Kidney (tissue), 14 donors: ENCODE measurements around the gene SMARCE1. TPM values are rescaled to one million over a fixed set of nuclear protein-coding genes. Genes with fewer than 3 reads are reported as not detected.

Experiments
- DNase-seq, 5 donors: peaks; one replicate each; pipeline ENCODE4 v3.0.0-alpha.2; 2013 to 2020
- FAIRE-seq: peaks from 2 replicates; lab custom pipeline; 2012; peaks lifted over from hg19 to GRCh38; lab: Jason Lieb, UNC
- H3K27ac ChIP-seq, 2 donors: one replicate each; pipeline ENCODE4 v1.7.0; 2013; ENCODE audit warnings: low read depth in 2 of 2, low read length in 2 of 2, inconsistent platforms in 1 of 2
- H3K27me3 ChIP-seq: one replicate; pipeline ENCODE4 v1.7.1; 2013; ENCODE audit warnings: low read length, inconsistent platforms; ENCODE audit not compliant: control insufficient read depth, insufficient read depth
- H3K36me3 ChIP-seq, 3 donors: one replicate each; pipeline versions ENCODE4 v1.7.0 to v1.7.1; 2013; ENCODE audit warnings: low read length in 3 of 3, control low read depth in 1 of 3, inconsistent platforms in 1 of 3; ENCODE audit not compliant: insufficient read depth in 3 of 3, control insufficient read depth in 2 of 3
- H3K4me1 ChIP-seq, 3 donors: one replicate each; pipeline versions ENCODE4 v1.7.0 to v1.7.1; 2013; ENCODE audit warnings: low read length in 3 of 3, inconsistent platforms in 1 of 3, low read depth in 1 of 3; ENCODE audit not compliant: control insufficient read depth in 2 of 3, insufficient read depth in 2 of 3
- H3K4me3 ChIP-seq, 3 donors: one replicate each; pipeline versions ENCODE4 v1.7.0 to v1.8.1; 2013; ENCODE audit warnings: low read length in 3 of 3, control low read depth in 1 of 3, inconsistent platforms in 1 of 3
- H3K9ac ChIP-seq, 3 donors: one replicate each; pipeline versions ENCODE4 v1.7.0 to v1.7.1; 2013; ENCODE audit warnings: low read length in 3 of 3, control low read depth in 1 of 3, inconsistent platforms in 1 of 3
- H3K9me3 ChIP-seq, 3 donors: one replicate each; pipeline versions ENCODE4 v1.7.0 to v1.7.1; 2013; ENCODE audit warnings: low read length in 3 of 3, control low read depth in 1 of 3, inconsistent platforms in 1 of 3; ENCODE audit not compliant: control insufficient read depth in 2 of 3, insufficient read depth in 1 of 3
- intact Hi-C: fragments of 100-400 bp; cut with DNase I; formaldehyde crosslinking; loops from one replicate; pipeline ENCODE4 v1.11.1; 2022
- polyA plus RNA-seq: library from polyadenylated mRNA; stranded (reverse); fragments of 350-450 nt; fragmentation: Illumina TruSeq; extraction: RNeasy Lipid Tissue Mini Kit (QIAGEN cat#74804); gene quantifications from one replicate; pipeline ENCODE4 v1.2.3, GENCODE V29; 2014; ENCODE audit warnings: low read depth, low replicate concordance; ENCODE audit not compliant: insufficient read depth
- total RNA-seq: library from RNA; stranded (reverse); fragmentation: NEBNext Ultra II Directional; extraction: Animal tissue kit (Norgen Biotek cat#: 25700); gene quantifications from one replicate; pipeline ENCODE4 v1.2.1, GENCODE V29; 2021
- TF ChIP-seq, protein P1 (sequence below): IDR thresholded peaks from 3 replicates; pipeline ENCODE4 v1.5.1; 2012; ENCODE audit warnings: mild to moderate bottlenecking, moderate library complexity, borderline replicate concordance; ENCODE audit not compliant: insufficient read depth; ENCODE audit errors: extremely low read depth
- donor health status: control.
- donor health status: control.
- donor health status: control.
- donor health status: control.
- donor health status: control.
- donor health status: DM: yes; HTN: yes; CAD: no.
- donor health status: Normal renal cell carcinoma (clear cell type).

SMARCE1 gene
- total and polyA plus RNA-seq, 2 donors from 2014 or later = 73.4 to 112 TPM

DNA sequence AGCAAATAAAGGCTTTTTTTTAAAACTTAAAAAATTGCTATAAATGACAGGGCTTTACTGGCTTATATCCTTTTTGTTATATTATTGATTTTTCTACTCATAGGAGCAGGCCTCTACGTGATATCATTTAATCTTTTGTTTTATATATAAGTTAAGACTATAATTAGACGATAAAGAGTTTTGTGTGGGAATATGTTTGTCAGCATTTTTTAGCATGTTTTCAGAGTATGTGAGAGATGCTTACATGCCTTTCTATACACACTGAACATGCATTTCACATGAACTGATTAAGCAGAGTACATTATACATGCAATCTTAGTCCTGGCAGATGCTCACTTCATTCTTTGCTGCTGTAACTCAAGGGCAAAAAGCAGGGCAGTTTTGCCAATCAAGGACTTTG is 25.0 kb upstream of the SMARCE1 start:
- Histone ChIP-seq H3K4me3 (no peak overlapping the region), H3K36me3 (no peaks in the 10 kb centered on the region), H3K27ac (no peak overlapping the region), H3K4me1 (no peaks in the 10 kb centered on the region), H3K9ac (no peak overlapping the region), H3K9me3 (no peaks in the 10 kb centered on the region), H3K27me3 (peaks cover 2% of the 10 kb centered on the region)
- FAIRE-seq (no peak), DNase-seq (no peak)
- TF ChIP-seq, protein P1, sequence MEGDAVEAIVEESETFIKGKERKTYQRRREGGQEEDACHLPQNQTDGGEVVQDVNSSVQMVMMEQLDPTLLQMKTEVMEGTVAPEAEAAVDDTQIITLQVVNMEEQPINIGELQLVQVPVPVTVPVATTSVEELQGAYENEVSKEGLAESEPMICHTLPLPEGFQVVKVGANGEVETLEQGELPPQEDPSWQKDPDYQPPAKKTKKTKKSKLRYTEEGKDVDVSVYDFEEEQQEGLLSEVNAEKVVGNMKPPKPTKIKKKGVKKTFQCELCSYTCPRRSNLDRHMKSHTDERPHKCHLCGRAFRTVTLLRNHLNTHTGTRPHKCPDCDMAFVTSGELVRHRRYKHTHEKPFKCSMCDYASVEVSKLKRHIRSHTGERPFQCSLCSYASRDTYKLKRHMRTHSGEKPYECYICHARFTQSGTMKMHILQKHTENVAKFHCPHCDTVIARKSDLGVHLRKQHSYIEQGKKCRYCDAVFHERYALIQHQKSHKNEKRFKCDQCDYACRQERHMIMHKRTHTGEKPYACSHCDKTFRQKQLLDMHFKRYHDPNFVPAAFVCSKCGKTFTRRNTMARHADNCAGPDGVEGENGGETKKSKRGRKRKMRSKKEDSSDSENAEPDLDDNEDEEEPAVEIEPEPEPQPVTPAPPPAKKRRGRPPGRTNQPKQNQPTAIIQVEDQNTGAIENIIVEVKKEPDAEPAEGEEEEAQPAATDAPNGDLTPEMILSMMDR = no peak
- intact Hi-C loops = no loop called here

DNA sequence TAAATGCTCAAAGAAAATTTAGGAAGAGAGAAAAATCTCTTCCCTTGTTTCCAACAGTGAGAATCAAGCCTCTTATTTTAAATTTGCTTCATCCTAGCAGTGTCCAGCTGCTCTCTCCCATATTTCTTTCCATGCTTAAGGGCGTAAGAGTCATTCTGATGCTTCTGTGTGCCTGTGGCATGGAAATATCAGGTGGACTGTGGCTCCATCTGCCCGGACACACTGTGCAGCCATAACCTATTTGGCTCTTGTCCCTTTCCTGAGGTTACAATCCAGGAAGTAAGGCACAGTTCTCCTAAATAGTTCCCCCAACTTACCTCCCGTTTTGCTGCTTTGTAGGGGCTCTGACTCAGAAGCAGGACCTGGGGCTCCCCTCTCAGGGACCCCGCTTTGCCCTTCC is 23.7 kb upstream of the SMARCE1 start:
- intact Hi-C loops = no loop called here
- DNase-seq = no peak

DNA sequence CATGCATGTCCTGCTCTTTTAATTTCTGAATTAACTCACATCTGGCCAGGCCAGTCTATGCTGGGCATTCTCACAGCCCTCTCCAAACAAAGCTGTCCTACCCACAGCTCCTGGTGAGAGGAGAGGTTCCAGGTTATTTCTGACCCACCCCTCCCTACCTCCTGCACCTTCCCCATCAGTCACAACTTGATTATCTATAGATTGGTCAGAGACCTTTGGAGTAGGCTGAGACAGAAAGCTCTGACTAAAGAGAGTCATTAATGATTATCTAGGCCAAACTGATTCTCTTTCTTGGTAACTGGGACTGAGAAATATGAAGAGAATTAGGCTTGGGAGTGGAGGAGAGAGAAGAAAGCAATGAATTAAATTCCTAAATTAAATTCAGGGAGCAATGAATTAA is 18.7 kb upstream of the SMARCE1 start:
- Histone ChIP-seq H3K36me3 (no peaks in the 10 kb centered on the region), H3K9ac (no peak overlapping the region), H3K4me3 (no peak overlapping the region), H3K9me3 (no peaks in the 10 kb centered on the region), H3K27ac (no peak overlapping the region), H3K27me3 (peaks cover 3% of the 10 kb centered on the region), H3K4me1 (no peaks in the 10 kb centered on the region)
- intact Hi-C loops = no loop called here
- TF ChIP-seq, protein P1 = no peak
- no peak for FAIRE-seq
- DNase-seq = no peak

More for the DNA sequence above, 23.7 kb upstream of the SMARCE1 start:
- no peaks in the 10 kb centered on the region for H3K4me1 ChIP-seq
- H3K9ac ChIP-seq = no peak overlapping the region
- no peaks in the 10 kb centered on the region for H3K9me3 ChIP-seq
- TF ChIP-seq, protein P1 = no peak
- no peak overlapping the region for H3K27ac ChIP-seq
- no peak overlapping the region for H3K4me3 ChIP-seq
- peaks cover 2% of the 10 kb centered on the region for H3K27me3 ChIP-seq
- no peaks in the 10 kb centered on the region for H3K36me3 ChIP-seq
- no peak for FAIRE-seq
